GM10266 (cell line): ENCODE results near the gene SIGLECL1.
A peak's percentile ranks its signal among the peaks of the same experiment; 100 is the strongest.

Experiments
- DNase-seq: peaks from one replicate; pipeline ENCODE4 v3.0.0; 2012; ENCODE audit errors: extremely low spot score
- CTCF ChIP-seq: IDR thresholded peaks from 2 replicates; pipeline ENCODE4 v1.5.1; 2012; ENCODE audit warnings: mild to moderate bottlenecking, low read depth; ENCODE audit not compliant: control insufficient read depth, insufficient read depth; ENCODE audit errors: missing control alignments

Gene SIGLECL1

GRCh38 chr19:51252306-51253079, 1.6 kb downstream of the SIGLECL1 start:
- DNase-seq, result no peak

GRCh38 chr19:51253088-51253806, 2.4 kb downstream of the SIGLECL1 start:
- DNase-seq, result no peak

More at GRCh38 chr19:51252306-51253079, 1.6 kb downstream of the SIGLECL1 start:
- no peak for TF ChIP-seq CTCF

GRCh38 chr19:51256155-51256625, 5.3 kb downstream of the SIGLECL1 start:
- DNase-seq, result no peak
- TF ChIP-seq CTCF, result no peak

More at GRCh38 chr19:51253088-51253806, 2.4 kb downstream of the SIGLECL1 start:
- no peak for TF ChIP-seq CTCF

- no peak for TF ChIP-seq CTCF
- DNase-seq, result no peak
Observed at GRCh38 chr19:51257471-51257870, 6.6 kb downstream of the SIGLECL1 start.

- no peak for DNase-seq
- TF ChIP-seq CTCF, result no peak
Observed at GRCh38 chr19:51258165-51259160, 7.6 kb downstream of the SIGLECL1 start.

GRCh38 chr19:51259348-51260245, 8.7 kb downstream of the SIGLECL1 start:
- peak; percentile 54 for DNase-seq
- TF ChIP-seq CTCF, result peak; percentile 81
